AG20443 (cell line): ENCODE data around the gene KIN.
"Not testable (repeated sequence)": the region's sequence is repeated elsewhere in the genome, so short reads cannot be mapped to it uniquely, and the experiment has no call there.

Experiments
- DNase-seq: peaks from one replicate; pipeline ENCODE4 v3.0.0; 2012; ENCODE audit warnings: low spot score, mixed read lengths

KIN gene

GRCh38 chr10:7734821-7735220, 53.0 kb downstream of the KIN start:
- no peak for DNase-seq

DNA sequence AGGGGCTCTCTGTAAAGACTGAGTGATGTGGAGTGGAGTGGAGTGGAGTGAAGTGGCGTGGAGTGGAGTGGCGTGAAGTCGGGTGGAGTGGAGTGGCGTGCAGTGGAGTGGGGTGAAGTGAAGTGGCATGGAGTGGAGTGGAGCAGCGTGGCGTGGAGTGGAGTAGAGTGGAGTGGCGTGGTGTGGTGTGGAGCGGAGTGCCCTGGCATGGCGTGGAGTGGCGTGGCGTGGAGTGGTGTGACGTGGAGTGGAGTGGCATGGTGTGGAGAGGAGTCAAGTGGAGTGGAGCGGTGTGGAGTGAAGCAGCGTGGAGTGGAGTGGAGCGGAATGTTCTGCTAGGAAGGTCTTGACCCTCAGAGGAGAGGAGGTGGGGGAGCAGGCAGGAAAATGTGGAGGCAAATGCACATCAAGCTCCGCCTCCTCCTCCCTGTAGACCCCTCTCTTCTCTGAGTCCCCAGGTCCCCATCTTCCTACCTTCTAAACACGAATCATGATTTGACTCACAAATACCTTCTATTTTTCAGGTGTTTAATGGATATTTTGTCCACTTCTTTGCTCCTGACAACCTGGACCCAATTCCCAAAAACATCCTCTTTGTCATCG, 64.8 kb downstream of the KIN start:
- no peak for DNase-seq

GRCh38 chr10:7720478-7720877, 67.3 kb downstream of the KIN start:
- no peak for DNase-seq

- no peak for DNase-seq
Observed at GRCh38 chr10:7718685-7719084, 69.1 kb downstream of the KIN start.

DNA sequence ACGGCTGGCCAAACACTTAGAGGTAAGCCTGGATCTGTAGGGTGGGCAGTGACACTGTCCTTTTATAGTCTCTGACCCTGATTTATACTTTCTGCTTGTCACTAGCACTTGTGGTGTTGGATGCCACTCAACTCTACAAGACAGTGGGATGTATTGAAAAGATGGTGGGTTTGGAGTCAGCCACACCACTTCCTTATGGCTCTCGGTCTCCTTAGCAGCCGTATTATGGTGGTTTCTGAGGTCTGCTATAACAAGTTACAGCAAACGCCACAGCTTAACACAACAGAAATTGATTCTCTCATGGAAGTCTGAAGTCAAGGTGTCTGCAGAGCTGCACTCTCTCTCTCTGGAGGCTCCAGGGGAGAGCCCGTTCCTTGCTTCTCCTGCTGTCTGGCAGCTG, 70.0 kb downstream of the KIN start:
- no peak for DNase-seq

- no peak for DNase-seq
Observed at GRCh38 chr10:7715515-7715914, 72.3 kb downstream of the KIN start.

DNA sequence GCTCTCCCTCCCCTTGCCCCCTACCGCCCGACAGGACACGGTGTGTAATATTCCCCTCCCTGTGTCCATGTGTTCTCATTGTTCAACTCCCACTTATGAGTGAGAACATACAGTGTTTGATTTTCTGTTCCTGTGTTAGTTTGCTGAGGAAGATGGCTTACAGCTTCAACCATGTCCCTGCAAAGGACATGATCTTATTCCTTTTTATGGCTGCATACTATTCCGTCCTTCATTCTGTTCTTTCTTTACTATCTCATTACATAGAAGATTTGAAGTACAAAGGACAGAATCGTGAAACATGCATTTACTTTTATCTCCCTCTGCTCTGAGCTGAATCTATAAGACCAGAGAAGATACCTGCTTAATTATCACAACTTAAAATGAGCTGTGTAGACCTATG, 76.7 kb downstream of the KIN start:
- DNase-seq: not testable (repeated sequence)

DNA sequence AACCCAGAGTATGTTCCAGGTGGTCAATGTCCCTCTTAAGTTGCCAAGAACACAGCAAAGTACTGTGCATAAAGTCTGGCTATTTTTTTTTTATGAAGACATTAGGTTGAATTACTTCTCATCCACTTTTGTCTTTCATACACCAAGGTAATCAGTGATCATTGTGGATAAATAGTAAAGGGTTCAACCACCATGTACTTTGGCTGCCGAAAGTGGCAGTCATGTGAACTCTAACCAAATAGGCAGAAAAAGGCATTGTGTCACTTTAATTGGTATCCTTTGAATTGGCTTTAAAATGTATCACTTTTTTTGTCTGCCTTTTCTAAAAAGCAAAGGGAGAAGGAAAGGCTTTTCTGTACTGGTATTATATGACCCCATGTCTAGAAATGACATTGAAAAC, 77.3 kb downstream of the KIN start:
- no peak for DNase-seq

DNA sequence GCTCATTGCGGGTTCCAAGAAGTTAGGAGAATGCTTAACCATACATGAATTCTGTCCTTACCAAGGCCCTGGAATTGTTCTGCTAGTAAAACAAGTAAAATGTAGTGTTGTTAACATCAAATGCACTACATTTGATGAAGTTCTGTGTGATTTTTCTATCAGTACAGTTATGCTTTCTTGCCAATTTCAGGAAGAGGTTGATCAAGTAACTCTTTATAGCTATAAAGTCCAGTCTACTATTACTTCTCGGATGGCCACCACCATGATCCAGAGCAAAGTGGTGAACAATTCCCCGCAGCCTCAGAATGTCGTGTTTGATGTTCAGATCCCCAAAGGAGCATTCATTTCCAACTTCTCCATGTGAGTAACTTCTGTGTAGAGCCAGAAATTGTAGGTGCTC, 79.0 kb downstream of the KIN start:
- DNase-seq: no peak

- DNase-seq: no peak
Observed at GRCh38 chr10:7707858-7708622, 79.8 kb downstream of the KIN start.

DNA sequence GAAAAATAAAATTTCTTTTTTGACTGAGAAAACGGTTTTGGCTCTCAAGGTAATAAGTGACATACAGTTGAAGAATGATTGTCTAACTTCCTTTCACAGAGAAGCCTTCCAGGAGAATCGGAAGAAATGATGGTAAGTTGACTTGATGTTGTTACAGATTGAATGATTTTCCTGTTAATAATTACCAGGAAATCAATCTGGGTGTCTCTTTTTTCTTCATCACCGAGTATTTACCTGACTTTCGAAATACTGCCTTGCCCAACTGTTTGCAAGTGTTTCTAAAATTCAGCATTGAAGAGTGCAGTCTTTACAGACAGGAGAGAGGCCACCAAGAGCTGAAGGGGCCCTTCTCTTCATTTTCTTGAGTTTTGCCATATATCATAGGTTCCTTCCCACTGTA, 80.7 kb downstream of the KIN start:
- no peak for DNase-seq

DNA sequence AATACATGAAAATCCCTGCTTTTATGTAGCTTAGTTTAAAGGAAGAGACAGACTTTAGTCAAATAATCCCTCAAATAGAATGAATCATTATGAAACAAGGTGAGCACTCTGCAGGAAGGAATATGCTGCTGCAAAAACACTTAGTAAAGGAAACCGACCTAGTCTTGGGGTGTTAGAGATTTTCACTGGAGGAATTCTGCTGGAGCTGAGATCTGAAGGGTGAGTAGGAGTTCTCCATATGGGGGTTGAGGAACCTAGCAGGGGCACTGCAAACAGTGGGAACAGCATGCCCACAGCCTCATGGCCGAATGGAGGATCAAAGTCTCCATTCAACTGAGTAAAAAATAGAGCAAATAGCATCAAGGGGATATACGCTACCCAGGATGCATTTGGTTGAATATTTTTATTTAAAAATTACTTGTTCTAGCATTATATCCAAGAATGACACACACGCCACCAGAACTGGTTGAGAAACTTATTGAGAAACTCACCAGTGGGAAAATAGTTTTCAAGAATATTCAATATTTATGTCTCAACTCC, 81.2 kb downstream of the KIN start:
- no peak for DNase-seq

- DNase-seq: no peak
Observed at GRCh38 chr10:7705341-7705740, 82.5 kb downstream of the KIN start.

DNA sequence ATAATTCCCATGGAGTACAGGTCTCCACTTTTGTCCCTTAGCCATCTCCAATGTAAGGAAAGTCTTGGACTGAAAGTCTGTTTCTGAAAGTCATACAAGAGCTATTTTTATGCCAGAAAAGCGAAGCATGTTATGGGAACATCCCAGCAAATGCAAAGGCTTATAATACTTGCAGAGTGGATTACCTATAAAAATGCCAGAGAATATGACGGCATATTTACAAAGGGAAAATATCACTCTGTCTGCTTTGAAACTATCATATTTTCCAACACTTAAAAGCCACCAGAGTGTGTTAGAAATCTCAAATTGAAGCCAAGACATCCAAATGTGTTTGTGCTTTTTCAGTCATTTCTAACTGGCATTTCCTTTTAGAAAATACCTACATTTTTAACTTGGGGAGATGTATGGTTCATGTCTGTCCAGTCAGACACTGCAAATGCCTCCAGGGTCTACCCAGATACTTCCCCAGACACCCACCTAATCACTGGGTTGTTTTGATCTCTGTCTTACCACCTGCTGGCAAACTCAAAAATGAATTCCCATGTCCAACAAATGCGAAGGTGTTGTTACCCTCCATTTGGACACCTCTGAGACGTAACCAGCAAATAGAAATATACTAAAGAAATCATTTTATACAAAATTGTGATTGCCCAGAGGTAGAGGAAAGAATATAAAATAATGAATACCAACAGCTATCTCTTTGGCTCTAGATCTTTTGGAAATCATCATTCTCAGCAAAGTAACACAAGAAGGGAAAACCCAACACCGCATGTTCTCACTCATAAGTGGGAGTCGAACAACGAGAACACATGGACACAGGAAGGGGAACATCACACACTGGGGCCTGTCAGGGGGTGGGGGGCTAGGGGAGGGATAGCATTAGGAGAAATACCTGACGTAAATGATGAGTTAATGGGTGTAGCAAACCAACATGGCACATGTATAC, 83.4 kb downstream of the KIN start:
- no peak for DNase-seq

- DNase-seq: no peak
Observed at GRCh38 chr10:7703140-7703539, 84.7 kb downstream of the KIN start, which contains the start of gene ITIH2. Gene ITIH2, plus strand, starts transcription at chr10:7703316. Its CDS starts 119 bp downstream, at chr10:7703435.

DNA sequence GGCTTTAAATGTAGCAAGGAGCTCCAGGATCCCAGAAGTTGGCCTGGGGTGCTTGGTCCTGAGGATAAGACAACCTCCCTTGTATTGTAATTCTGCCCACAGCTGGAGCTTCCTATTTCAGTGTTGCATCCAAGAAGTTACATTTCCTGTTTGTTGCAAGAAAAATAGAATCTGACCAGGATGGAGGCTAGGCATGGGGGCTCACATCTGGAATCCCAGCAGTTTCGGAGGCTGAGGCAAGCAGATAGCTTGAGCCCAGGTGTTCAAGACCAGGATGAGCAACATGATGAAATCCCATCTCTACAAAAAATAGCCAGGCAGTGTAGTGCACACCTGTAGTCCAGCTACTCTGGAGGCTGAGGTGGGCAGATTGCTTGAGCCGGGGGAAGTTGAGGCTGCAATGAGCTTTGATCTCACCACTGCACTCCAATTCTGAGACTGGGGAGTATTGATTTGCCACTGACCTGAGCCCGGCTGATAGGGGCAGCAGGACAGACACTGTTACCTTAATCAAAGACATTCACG, 85.4 kb downstream of the KIN start:
- no peak for DNase-seq

- no peak for DNase-seq
Observed at GRCh38 chr10:7701158-7701742, 86.5 kb downstream of the KIN start.
